ENCODE data around the gene KRT86. TPM values are rescaled to one million over a fixed set of nuclear protein-coding genes. Genes with fewer than 3 reads are reported as not detected.

The KRT86 gene
- total and polyA plus RNA-seq, 2 donors (not counting 1 experiment from before 2014, with no cell fraction given) = not detected

- H4K20me1 ChIP-seq (ENCODE audit: control insufficient read depth, insufficient read depth, low read length, poor library complexity, severe bottlenecking) = no peaks in the 10 kb centered on the region
- CTCF ChIA-PET = no interaction called here
- H3K9me3 Mint-ChIP-seq (ENCODE audit: insufficient read depth) = no peaks in the 10 kb centered on the region
- H3K4me1 ChIP-seq (ENCODE audit: control insufficient read depth in 2 of 2, insufficient read depth in 2 of 2, low read length in 2 of 2) = no peaks in the 10 kb centered on the region
- H3K4me1 Mint-ChIP-seq = peaks cover 2% of the 10 kb centered on the region
- H3K4me3 ChIP-seq (ENCODE audit: control extremely low read depth in 1 of 5, extremely low read depth in 1 of 5, insufficient read depth in 1 of 5, low read depth in 2 of 5, low read length in 4 of 5) = no peak overlapping the region
- H3K9ac ChIP-seq (ENCODE audit: low read length) = no peak overlapping the region
- H3K27me3 Mint-ChIP-seq = peaks cover 51% of the 10 kb centered on the region
- no peak overlapping the region for H2AFZ ChIP-seq (ENCODE audit: insufficient read depth, low read depth, low read length, poor library complexity, severe bottlenecking)
- no peak overlapping the region for H3K4me2 ChIP-seq (replicated peaks; ENCODE audit: low read depth, low read length, poor library complexity, severe bottlenecking)
- no peaks in the 10 kb centered on the region for H3K36me3 ChIP-seq (replicated peaks in 1 of 2; ENCODE audit: control extremely low read depth in 1 of 2, control insufficient read depth in 1 of 2, extremely low read depth in 1 of 2, insufficient read depth in 2 of 2, low read length in 1 of 2)
- TF ChIP-seq, protein P1, sequence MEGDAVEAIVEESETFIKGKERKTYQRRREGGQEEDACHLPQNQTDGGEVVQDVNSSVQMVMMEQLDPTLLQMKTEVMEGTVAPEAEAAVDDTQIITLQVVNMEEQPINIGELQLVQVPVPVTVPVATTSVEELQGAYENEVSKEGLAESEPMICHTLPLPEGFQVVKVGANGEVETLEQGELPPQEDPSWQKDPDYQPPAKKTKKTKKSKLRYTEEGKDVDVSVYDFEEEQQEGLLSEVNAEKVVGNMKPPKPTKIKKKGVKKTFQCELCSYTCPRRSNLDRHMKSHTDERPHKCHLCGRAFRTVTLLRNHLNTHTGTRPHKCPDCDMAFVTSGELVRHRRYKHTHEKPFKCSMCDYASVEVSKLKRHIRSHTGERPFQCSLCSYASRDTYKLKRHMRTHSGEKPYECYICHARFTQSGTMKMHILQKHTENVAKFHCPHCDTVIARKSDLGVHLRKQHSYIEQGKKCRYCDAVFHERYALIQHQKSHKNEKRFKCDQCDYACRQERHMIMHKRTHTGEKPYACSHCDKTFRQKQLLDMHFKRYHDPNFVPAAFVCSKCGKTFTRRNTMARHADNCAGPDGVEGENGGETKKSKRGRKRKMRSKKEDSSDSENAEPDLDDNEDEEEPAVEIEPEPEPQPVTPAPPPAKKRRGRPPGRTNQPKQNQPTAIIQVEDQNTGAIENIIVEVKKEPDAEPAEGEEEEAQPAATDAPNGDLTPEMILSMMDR (IDR thresholded peaks at IDR 0.05) = no peak
- TF ChIP-seq EZH2 (IDR thresholded peaks at IDR 0.05; ENCODE audit: borderline replicate concordance, insufficient read depth, low read depth, low read length, poor library complexity, severe bottlenecking) = no peak
- POLR2A ChIA-PET = no interaction called here
- DNase-seq = no peak
- no peak overlapping the region for H3K27ac Mint-ChIP-seq
- ATAC-seq (ENCODE audit: low read depth) = no peak
- H3K27me3 ChIP-seq (replicated peaks in 1 of 4; ENCODE audit: control extremely low read depth in 1 of 4, control insufficient read depth in 3 of 4, insufficient read depth in 4 of 4, low read length in 3 of 4) = peaks cover 0 to 34% (median 8%) of the 10 kb centered on the region in 4 experiments
- H3K4me3 Mint-ChIP-seq = no peak overlapping the region
- no peak overlapping the region for H3K27ac ChIP-seq (ENCODE audit: low read length in 2 of 2)
- intact Hi-C loops (cut with micrococcal nuclease) = no loop called here
- WGBS (ENCODE audit: insufficient coverage) = 91% methylated on average over 10 of the region's 11 CpGs
- no peaks in the 10 kb centered on the region for H3K9me3 ChIP-seq (ENCODE audit: control extremely low read depth in 1 of 3, control insufficient read depth in 2 of 3, insufficient read depth in 1 of 3, low read length in 2 of 3)
- H3K79me2 ChIP-seq (ENCODE audit: control insufficient read depth, insufficient read depth, low read length) = no peaks in the 10 kb centered on the region
These were observed 21.6 kb upstream of the KRT86 start for GRCh38 chr12:52252728-52253343.

DNA sequence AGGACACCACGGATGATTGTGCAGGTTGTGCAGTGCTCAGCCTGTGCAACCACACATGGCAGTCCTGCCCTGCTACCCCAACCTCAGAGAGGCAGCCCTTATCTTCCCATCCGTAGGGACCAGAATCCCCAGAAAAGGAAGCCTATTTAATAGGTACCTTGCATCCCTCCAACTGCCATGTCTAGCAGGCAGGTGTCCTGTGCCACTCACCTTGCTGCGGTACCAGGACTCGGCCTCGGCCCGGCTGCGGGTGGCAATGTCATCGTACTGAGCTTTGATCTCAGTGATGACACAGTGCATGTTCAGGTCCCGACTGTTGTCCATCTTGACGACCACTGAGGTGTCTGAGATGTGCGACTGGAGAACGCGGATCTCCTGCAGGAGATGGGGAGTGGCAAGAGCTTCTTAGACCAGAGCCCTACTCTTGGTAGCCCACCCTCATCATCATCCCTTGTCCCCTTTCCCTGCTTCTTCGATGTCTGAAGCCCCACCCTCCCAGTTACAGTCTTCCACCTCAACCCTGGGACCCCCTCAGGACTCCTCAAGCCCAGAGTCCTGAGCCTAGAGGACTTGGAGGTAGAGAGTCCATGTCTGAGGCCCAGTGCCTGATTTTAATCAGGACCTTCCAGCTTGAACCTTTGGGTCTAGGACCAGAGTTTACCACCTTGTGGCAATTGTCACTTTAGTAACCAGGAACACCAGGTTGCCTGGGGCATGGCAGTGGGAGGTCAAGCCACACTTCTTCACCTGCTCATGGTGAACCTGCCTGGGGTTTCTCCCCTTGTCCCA is 20.9 kb upstream of the KRT86 start:
- TF ChIP-seq EZH2 (IDR thresholded peaks at IDR 0.05; ENCODE audit: borderline replicate concordance, insufficient read depth, low read depth, low read length, poor library complexity, severe bottlenecking) = no peak
- TF ChIP-seq, protein P1 (IDR thresholded peaks at IDR 0.05) = no peak
- ATAC-seq (ENCODE audit: low read depth) (no peak), DNase-seq (no peak)
- H3K9ac ChIP-seq (ENCODE audit: low read length) = no peak overlapping the region
- Mint-ChIP-seq H3K4me1 (peaks cover 2% of the 10 kb centered on the region), H3K4me3 (no peak overlapping the region), H3K27me3 (peaks cover 49% of the 10 kb centered on the region), H3K9me3 (ENCODE audit: insufficient read depth) (no peaks in the 10 kb centered on the region), H3K27ac (no peak overlapping the region)
- intact Hi-C loops (cut with micrococcal nuclease) = no loop called here
- over 99% methylated on average over 7 of the region's 14 CpGs for WGBS (ENCODE audit: insufficient coverage)
- no peak overlapping the region for H2AFZ ChIP-seq (ENCODE audit: insufficient read depth, low read depth, low read length, poor library complexity, severe bottlenecking)
- H3K9me3 ChIP-seq (ENCODE audit: control extremely low read depth in 1 of 3, control insufficient read depth in 2 of 3, insufficient read depth in 1 of 3, low read length in 2 of 3) = no peaks in the 10 kb centered on the region
- no peaks in the 10 kb centered on the region for H3K79me2 ChIP-seq (ENCODE audit: control insufficient read depth, insufficient read depth, low read length)
- no peaks in the 10 kb centered on the region for H3K36me3 ChIP-seq (replicated peaks in 1 of 2; ENCODE audit: control extremely low read depth in 1 of 2, control insufficient read depth in 1 of 2, extremely low read depth in 1 of 2, insufficient read depth in 2 of 2, low read length in 1 of 2)
- peaks cover 0 to 34% (median 8%) of the 10 kb centered on the region in 4 experiments for H3K27me3 ChIP-seq (replicated peaks in 1 of 4; ENCODE audit: control extremely low read depth in 1 of 4, control insufficient read depth in 3 of 4, insufficient read depth in 4 of 4, low read length in 3 of 4)
- no peak overlapping the region for H3K4me3 ChIP-seq (ENCODE audit: control extremely low read depth in 1 of 5, extremely low read depth in 1 of 5, insufficient read depth in 1 of 5, low read depth in 2 of 5, low read length in 4 of 5)
- H3K4me2 ChIP-seq (replicated peaks; ENCODE audit: low read depth, low read length, poor library complexity, severe bottlenecking) = no peak overlapping the region
- no peaks in the 10 kb centered on the region for H4K20me1 ChIP-seq (ENCODE audit: control insufficient read depth, insufficient read depth, low read length, poor library complexity, severe bottlenecking)
- no peak overlapping the region for H3K27ac ChIP-seq (ENCODE audit: low read length in 2 of 2)
- ChIA-PET POLR2A (no interaction called here), CTCF (interaction anchor here (1.1 kb wide), 1 partner anchor 16 kb away, joined by 3 read pairs; no protein-coding TSS in a partner anchor)
- no peaks in the 10 kb centered on the region for H3K4me1 ChIP-seq (ENCODE audit: control insufficient read depth in 2 of 2, insufficient read depth in 2 of 2, low read length in 2 of 2)
